Mammary epithelial cell (primary cell): Measurements from ENCODE around the gene MARCHF10.

Experiments
- CTCF ChIP-seq, 2 donors: IDR thresholded peaks in 1 of 2; conservative IDR thresholded peaks in 1 of 2; 2 replicates each; pipeline ENCODE4 v1.5.1; 2011 to 2012; ENCODE audit warnings: inconsistent platforms in 2 of 2, low read length in 2 of 2, mild to moderate bottlenecking in 2 of 2, control low read depth in 1 of 2, low read depth in 1 of 2; ENCODE audit not compliant: insufficient read depth in 1 of 2; ENCODE audit errors: extremely low read depth in 1 of 2
- EZH2 ChIP-seq: IDR thresholded peaks from 2 replicates; pipeline ENCODE4 v1.6.1; 2012; ENCODE audit warnings: low read length, inconsistent platforms, borderline replicate concordance

GRCh38 chr17:62655656-62656055, 152.5 kb downstream of the MARCHF10 start:
- TF ChIP-seq CTCF (conservative IDR thresholded peaks at IDR 0.05 in 1 of 2, IDR thresholded peaks at IDR 0.05 in 1 of 2; ENCODE audit: extremely low read depth in 1 of 2, insufficient read depth in 1 of 2, low read depth in 1 of 2, low read length in 2 of 2) (no peak), EZH2 (no peak)
